ENCODE data around the gene RBM15.
A peak's percentile ranks its signal among the peaks of the same experiment; 100 is the strongest.

Gene RBM15

GRCh38 chr1:110336300-110337039, 2.7 kb upstream of the RBM15 start:
- Histone ChIP-seq H3K9me3 (ENCODE audit: control insufficient read depth, insufficient read depth, low read depth, low read length) (no peaks in the 10 kb centered on the region), H3K36me3 (ENCODE audit: control insufficient read depth in 2 of 2, insufficient read depth in 1 of 2, low read length in 2 of 2) (peaks cover 0 to 13% of the 10 kb centered on the region in 2 experiments; a peak in 1 of 3 replicates), H3K4me3 (ENCODE audit: low read depth, low read length) (no peak overlapping the region), H3K27ac (ENCODE audit: extremely low read depth, low read depth, low read length) (0 out of 2 replicates have a peak overlapping the region, but pooled peaks have one; percentile 1), H3K4me1 (ENCODE audit: control insufficient read depth, insufficient read depth, low read length) (peaks cover 10% of the 10 kb centered on the region)
- ChIA-PET CTCF (interaction anchor here (0.6 to 7.6 kb wide), 9 partner anchors 17 to 695 kb away, joined by 3 to 57 read pairs (median 4); no protein-coding TSS in a partner anchor), POLR2A (interaction anchor here (1.3 to 4.9 kb wide), 2 partner anchors 10 to 127 kb away, joined by 3 to 26 read pairs; partner anchors contain the start of gene KCNC4)
- TF ChIP-seq SETDB1 (IDR thresholded peaks at IDR 0.05; ENCODE audit: insufficient read length, low read length), result peak; percentile 12
- peak; percentile 20; the same call in 1 of the 2 replicates for TF ChIP-seq PRDM10 (tag by site-specific recombination; IDR thresholded peaks at IDR 0.05)
- TF ChIP-seq ZNF132 (tag by site-specific recombination; IDR thresholded peaks at IDR 0.05; ENCODE audit: borderline replicate concordance), result no peak
- peak; percentile 57; the same call in 1 of the 2 replicates for TF ChIP-seq BCL11A (tag by site-specific recombination; IDR thresholded peaks at IDR 0.05; ENCODE audit: low read depth)
- no peak for TF ChIP-seq ZNF776 (tag by site-specific recombination; IDR thresholded peaks at IDR 0.05; ENCODE audit: borderline replicate concordance)
- TF ChIP-seq ZNF629 (tag by site-specific recombination; IDR thresholded peaks at IDR 0.05), result peak; percentile 26; the same call in 1 of the 2 replicates
- peak; percentile 86 for TF ChIP-seq PRDM6 (tag by site-specific recombination; IDR thresholded peaks at IDR 0.05)
- no peak for TF ChIP-seq EGR2 (tag by site-specific recombination; IDR thresholded peaks at IDR 0.05; ENCODE audit: low read depth)
- TF ChIP-seq GFI1B (tag by site-specific recombination; IDR thresholded peaks at IDR 0.05), result 0 out of 2 replicates have a peak, but pooled peaks have one; percentile 47
- TF ChIP-seq ZNF600 (tag by site-specific recombination; IDR thresholded peaks at IDR 0.05), result peak; percentile 54; the same call in 1 of the 2 replicates
- TF ChIP-seq PRDM4 (tag by site-specific recombination; IDR thresholded peaks at IDR 0.05), result peak; percentile 27; the same call in 1 of the 2 replicates
- TF ChIP-seq HIC1 (tag by site-specific recombination; IDR thresholded peaks at IDR 0.05), result 0 out of 2 replicates have a peak, but pooled peaks have one; percentile 53
- no peak for TF ChIP-seq YY1 (tag by site-specific recombination; IDR thresholded peaks at IDR 0.05)
- peak; percentile 43; the same call in 1 of the 2 replicates for TF ChIP-seq ZEB2 (tag by site-specific recombination; IDR thresholded peaks at IDR 0.05)
- peak; percentile 87 for TF ChIP-seq TRIM28 (IDR thresholded peaks at IDR 0.05; ENCODE audit: borderline replicate concordance, low read length)
- peak; percentile 84 for TF ChIP-seq OSR2 (tag by site-specific recombination; IDR thresholded peaks at IDR 0.05)
- 0 out of 2 replicates have a peak, but pooled peaks have one; percentile 27 for TF ChIP-seq INSM2 (tag by site-specific recombination; IDR thresholded peaks at IDR 0.05)
- peak; percentile 41 for TF ChIP-seq ZBTB17 (tag by site-specific recombination; IDR thresholded peaks at IDR 0.05)
- peak; percentile 59; the same call in 1 of the 2 replicates for TF ChIP-seq ZNF366 (tag by site-specific recombination; conservative IDR thresholded peaks at IDR 0.05)
- peak; percentile 73; the same call in 1 of the 2 replicates for TF ChIP-seq PRDM1 (tag by site-specific recombination; IDR thresholded peaks at IDR 0.05)
- TF ChIP-seq ZNF335 (tag by site-specific recombination; conservative IDR thresholded peaks at IDR 0.05), result peak; percentile 88
- TF ChIP-seq ZSCAN4 (tag by site-specific recombination; IDR thresholded peaks at IDR 0.05), result 0 out of 2 replicates have a peak, but pooled peaks have one; percentile 45

Measured in HEK293 (cell line).